ENCODE results near the gene DFFB.
A peak's percentile ranks its signal among the peaks of the same experiment; 100 is the strongest.

The DFFB gene

GRCh38 chr1:3858231-3858981 is 1.1 kb downstream of the DFFB start:
- Histone ChIP-seq H3K27ac (replicated peaks) (no peak overlapping the region), H3K4me3 (replicated peaks; ENCODE audit: insufficient read depth, low read length) (peak overlapping the region; percentile 80), H3K27me3 (ENCODE audit: insufficient read depth, poor library complexity, severe bottlenecking) (no peaks in the 10 kb centered on the region)
- DNase-seq (ENCODE audit: low read depth in 1 of 2, low spot score in 1 of 2), result peak; percentile 35 to 60
- TF ChIP-seq SPI1 (IDR thresholded peaks at IDR 0.05; ENCODE audit: borderline replicate concordance, low read depth) (no peak), GABPA (IDR thresholded peaks at IDR 0.05; ENCODE audit: low read depth) (no peak), POLR2AphosphoS5 (IDR thresholded peaks at IDR 0.05; ENCODE audit: low read depth) (no peak), REST (IDR thresholded peaks at IDR 0.05; ENCODE audit: insufficient replicate concordance, low read depth) (no peak), CTCF (IDR thresholded peaks at IDR 0.05; ENCODE audit: insufficient read depth, low read length) (no peak)

- Histone ChIP-seq H3K4me3 (replicated peaks; ENCODE audit: insufficient read depth, low read length) (no peak overlapping the region), H3K27ac (replicated peaks) (no peak overlapping the region), H3K27me3 (ENCODE audit: insufficient read depth, poor library complexity, severe bottlenecking) (no peaks in the 10 kb centered on the region)
- DNase-seq (ENCODE audit: low read depth in 1 of 2, low spot score in 1 of 2), result no peak
- TF ChIP-seq CTCF (IDR thresholded peaks at IDR 0.05; ENCODE audit: insufficient read depth, low read length), result no peak
- TF ChIP-seq REST (IDR thresholded peaks at IDR 0.05; ENCODE audit: insufficient replicate concordance, low read depth), result no peak
- TF ChIP-seq POLR2AphosphoS5 (IDR thresholded peaks at IDR 0.05; ENCODE audit: low read depth), result no peak
- no peak for TF ChIP-seq GABPA (IDR thresholded peaks at IDR 0.05; ENCODE audit: low read depth)
- TF ChIP-seq SPI1 (IDR thresholded peaks at IDR 0.05; ENCODE audit: borderline replicate concordance, low read depth), result no peak
Measured at GRCh38 chr1:3863231-3863935, 6.1 kb downstream of the DFFB start.

GRCh38 chr1:3864884-3865283 is 7.6 kb downstream of the DFFB start:
- Histone ChIP-seq H3K27ac (replicated peaks) (no peak overlapping the region), H3K4me3 (replicated peaks; ENCODE audit: insufficient read depth, low read length) (no peak overlapping the region), H3K27me3 (ENCODE audit: insufficient read depth, poor library complexity, severe bottlenecking) (no peaks in the 10 kb centered on the region)
- TF ChIP-seq REST (IDR thresholded peaks at IDR 0.05; ENCODE audit: insufficient replicate concordance, low read depth), result no peak
- TF ChIP-seq GABPA (IDR thresholded peaks at IDR 0.05; ENCODE audit: low read depth), result no peak
- TF ChIP-seq CTCF (IDR thresholded peaks at IDR 0.05; ENCODE audit: insufficient read depth, low read length), result no peak
- no peak for TF ChIP-seq POLR2AphosphoS5 (IDR thresholded peaks at IDR 0.05; ENCODE audit: low read depth)
- TF ChIP-seq SPI1 (IDR thresholded peaks at IDR 0.05; ENCODE audit: borderline replicate concordance, low read depth), result no peak
- DNase-seq (ENCODE audit: low read depth in 1 of 2, low spot score in 1 of 2), result no peak
